Stomach (tissue), 9 donors: ENCODE results near the gene KRTAP5-11. TPM values are rescaled to one million over a fixed set of nuclear protein-coding genes. Genes with fewer than 3 reads are reported as not detected.

Source experiments
- DNase-seq, 2 donors: peaks; one replicate each; pipeline versions ENCODE4 v3.0.0 to v3.0.0-alpha.2; 2013 to 2019
- H3K27ac ChIP-seq, 5 donors: fragments of 200-600 bp in 4 of 5; sonication (generic) in 4 of 5; one replicate each; pipeline ENCODE4 v1.5.1; 2013 to 2019; ENCODE audit warnings: mild to moderate bottlenecking in 1 of 5, moderate library complexity in 1 of 5
- H3K27me3 ChIP-seq, 3 donors: fragments of 200-600 bp; sonication (generic); one replicate each; pipeline ENCODE4 v1.5.1; 2017 to 2019; ENCODE audit warnings: mixed run types in 1 of 3
- H3K36me3 ChIP-seq, 4 donors: fragments of 200-600 bp; sonication (generic); 1 replicate in 3 of 4; 2 replicates in 1 of 4; pipeline ENCODE4 v1.5.1; 2016 to 2019
- H3K4me1 ChIP-seq, 4 donors: fragments of 200-600 bp; sonication (generic); one replicate each; pipeline ENCODE4 v1.5.1; 2016 to 2019
- H3K4me3 ChIP-seq, 4 donors: fragments of 200-600 bp; sonication (generic) in 3 of 4; one replicate each; pipeline ENCODE4 v1.5.1; 2016 to 2019; ENCODE audit warnings: mild to moderate bottlenecking in 1 of 4
- H3K9me3 ChIP-seq, 4 donors: fragments of 200-600 bp; sonication (generic); one replicate each; pipeline ENCODE4 v1.5.1; 2016 to 2019
- CTCF ChIP-seq, 7 experiments: fragments of 450-650 bp in 4 of 7; fragments of 200-600 bp in 3 of 7; sonication (generic) in 3 of 7; IDR thresholded peaks; one replicate each; pipeline ENCODE4 v1.5.1; 2016 to 2019; ENCODE audit warnings: antibody characterized with exemption in 7 of 7, control low read depth in 2 of 7, mild to moderate bottlenecking in 1 of 7
- EP300 ChIP-seq: sonication (generic); formaldehyde crosslinking; IDR thresholded peaks from one replicate; pipeline ENCODE4 v1.6.1; 2017; ENCODE audit warnings: antibody characterized with exemption
- POLR2A ChIP-seq, 4 donors: fragments of 450-650 bp; IDR thresholded peaks; one replicate each; pipeline ENCODE4 v1.6.1; 2016; ENCODE audit warnings: antibody characterized with exemption in 4 of 4, control low read depth in 2 of 4, mild to moderate bottlenecking in 1 of 4, moderate library complexity in 1 of 4
- POLR2AphosphoS5 ChIP-seq, 3 donors: sonication (generic); formaldehyde crosslinking; IDR thresholded peaks; one replicate each; pipeline ENCODE4 v1.6.1; 2016; ENCODE audit warnings: antibody characterized with exemption in 3 of 3
- WGBS, 5 donors: extraction: QIAGEN DNeasy Blood & Tissue Kit in 3 of 5; methylation state at CpG; one replicate each; pipeline versions ENCODE4 v1.1.5 to v1.1.7; 2013 to 2018; 5-methylcytosine and 5-hydroxymethylcytosine counted together
- intact Hi-C: fragments of 100-400 bp; cut with DNase I; formaldehyde crosslinking; loops from one replicate; pipeline ENCODE4 v1.15.1; 2023; ENCODE audit warnings: low total_unique reads
- polyA plus RNA-seq, 3 donors: library from polyadenylated mRNA; stranded (reverse); fragments of 200-250 nt; gene quantifications; one replicate each; pipeline ENCODE4 v1.2.3, GENCODE V29; 2013
- total RNA-seq, 5 donors: library from RNA; depleted of rRNA; stranded (reverse); fragments of >200 nt; gene quantifications; one replicate each; pipeline versions ENCODE4 v1.1.0 to v1.2.3, GENCODE V29; 2014 to 2016
- donor health status: healthy with polysubstance abuse.
- donor health status: Bipolar disorder and iron deficiency.
- donor health status: healthy.

Gene KRTAP5-11
- total and polyA plus RNA-seq, 8 donors: not detected

GRCh38 chr11:71556018-71556417 is 26.7 kb downstream of the KRTAP5-11 start:
- no peaks in the 10 kb centered on the region for H3K9me3 ChIP-seq
- TF ChIP-seq EP300: no peak
- H3K27ac ChIP-seq: no peak overlapping the region
- peaks cover 0 to 15% (median 3%) of the 10 kb centered on the region in 3 donors for H3K27me3 ChIP-seq
- no peaks in the 10 kb centered on the region for H3K4me1 ChIP-seq
- WGBS, 5 donors: 88 to 94% (median 90%) methylated on average over 4 of the region's 4 CpGs
- no peak for DNase-seq
- H3K4me3 ChIP-seq: no peak overlapping the region
- intact Hi-C loops: no loop called here
- no peaks in the 10 kb centered on the region for H3K36me3 ChIP-seq

- Histone ChIP-seq H3K36me3 (no peaks in the 10 kb centered on the region), H3K4me1 (no peaks in the 10 kb centered on the region), H3K27ac (no peak overlapping the region), H3K4me3 (no peak overlapping the region), H3K9me3 (no peaks in the 10 kb centered on the region), H3K27me3 (peaks cover 0 to 15% (median 3%) of the 10 kb centered on the region in 3 donors)
- no peak for DNase-seq
- TF ChIP-seq EP300: no peak
- TF ChIP-seq CTCF (IDR thresholded peaks at IDR 0.05): no peak
- no peak for TF ChIP-seq POLR2AphosphoS5 (IDR thresholded peaks at IDR 0.05)
- TF ChIP-seq POLR2A (IDR thresholded peaks at IDR 0.05): no peak
- WGBS, 5 donors: 76 to 94% (median 90%) methylated on average over 3 to 11 of the region's 11 CpGs
- intact Hi-C loops: no loop called here
Observed at GRCh38 chr11:71555508-71555907, 27.2 kb downstream of the KRTAP5-11 start.

GRCh38 chr11:71554996-71555395 is 27.7 kb downstream of the KRTAP5-11 start:
- WGBS, 5 donors: 80 to 89% (median 86%) methylated on average over 2 to 6 of the region's 6 CpGs; no CpG with 5 or more reads in 1 of the 5 donors
- peaks cover 0 to 15% (median 3%) of the 10 kb centered on the region in 3 donors for H3K27me3 ChIP-seq
- H3K36me3 ChIP-seq: no peaks in the 10 kb centered on the region
- H3K4me3 ChIP-seq: no peak overlapping the region
- H3K9me3 ChIP-seq: no peaks in the 10 kb centered on the region
- no peaks in the 10 kb centered on the region for H3K4me1 ChIP-seq
- intact Hi-C loops: no loop called here
- no peak overlapping the region for H3K27ac ChIP-seq
- TF ChIP-seq CTCF (IDR thresholded peaks at IDR 0.05) (no peak), EP300 (no peak), POLR2AphosphoS5 (IDR thresholded peaks at IDR 0.05) (no peak), POLR2A (IDR thresholded peaks at IDR 0.05) (no peak)
- DNase-seq: no peak

GRCh38 chr11:71551711-71552110 is 31.0 kb downstream of the KRTAP5-11 start:
- Histone ChIP-seq H3K4me1 (no peaks in the 10 kb centered on the region), H3K36me3 (no peaks in the 10 kb centered on the region), H3K9me3 (no peaks in the 10 kb centered on the region), H3K27ac (no peak overlapping the region), H3K4me3 (no peak overlapping the region), H3K27me3 (peaks cover 3 to 24% (median 8%) of the 10 kb centered on the region in 3 donors)
- TF ChIP-seq EP300: no peak
- TF ChIP-seq CTCF (IDR thresholded peaks at IDR 0.05): no peak
- TF ChIP-seq POLR2AphosphoS5 (IDR thresholded peaks at IDR 0.05): no peak
- no peak for TF ChIP-seq POLR2A (IDR thresholded peaks at IDR 0.05)
- intact Hi-C loops: no loop called here
- 87 to 95% (median 93%) methylated on average over 1 of the region's 1 CpG for WGBS, 5 donors
- DNase-seq: no peak

- no peak for DNase-seq
- Histone ChIP-seq H3K27me3 (peaks cover 0 to 10% (median 8%) of the 10 kb centered on the region in 3 donors), H3K36me3 (no peaks in the 10 kb centered on the region), H3K27ac (no peak overlapping the region), H3K4me1 (no peaks in the 10 kb centered on the region), H3K9me3 (no peaks in the 10 kb centered on the region), H3K4me3 (no peak overlapping the region)
- no peak for TF ChIP-seq POLR2AphosphoS5 (IDR thresholded peaks at IDR 0.05)
- no peak for TF ChIP-seq POLR2A (IDR thresholded peaks at IDR 0.05)
- TF ChIP-seq CTCF (IDR thresholded peaks at IDR 0.05): no peak
- no peak for TF ChIP-seq EP300
- 49 to 70% (median 53%) methylated on average over 2 to 5 of the region's 5 CpGs for WGBS, 5 donors
- intact Hi-C loops: no loop called here
Observed at GRCh38 chr11:71548716-71549151, 33.9 kb downstream of the KRTAP5-11 start.
